ENCODE results near the gene PARD3.

DNA sequence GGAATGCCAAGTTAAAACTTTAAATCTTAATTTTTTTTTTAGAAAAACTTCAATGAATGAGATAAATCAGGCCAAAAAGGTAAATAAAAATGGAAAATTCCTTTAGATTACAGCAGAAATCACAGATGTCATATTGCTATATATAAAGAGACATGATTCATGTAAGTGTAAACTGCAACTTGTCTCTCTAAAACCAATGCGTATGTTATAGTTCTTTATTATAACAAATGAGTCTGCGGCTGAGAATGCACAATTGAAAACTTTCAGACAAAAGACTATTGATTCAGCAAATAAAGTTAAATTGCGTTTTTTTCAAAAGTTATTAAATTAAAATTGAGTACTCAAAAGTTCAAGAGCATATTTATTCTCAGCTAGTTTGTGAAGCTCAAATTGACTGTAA lies 425.3 kb downstream of the PARD3 start:
- no peak for TF ChIP-seq POLR2A (IDR thresholded peaks at IDR 0.05)
- TF ChIP-seq, protein P1, sequence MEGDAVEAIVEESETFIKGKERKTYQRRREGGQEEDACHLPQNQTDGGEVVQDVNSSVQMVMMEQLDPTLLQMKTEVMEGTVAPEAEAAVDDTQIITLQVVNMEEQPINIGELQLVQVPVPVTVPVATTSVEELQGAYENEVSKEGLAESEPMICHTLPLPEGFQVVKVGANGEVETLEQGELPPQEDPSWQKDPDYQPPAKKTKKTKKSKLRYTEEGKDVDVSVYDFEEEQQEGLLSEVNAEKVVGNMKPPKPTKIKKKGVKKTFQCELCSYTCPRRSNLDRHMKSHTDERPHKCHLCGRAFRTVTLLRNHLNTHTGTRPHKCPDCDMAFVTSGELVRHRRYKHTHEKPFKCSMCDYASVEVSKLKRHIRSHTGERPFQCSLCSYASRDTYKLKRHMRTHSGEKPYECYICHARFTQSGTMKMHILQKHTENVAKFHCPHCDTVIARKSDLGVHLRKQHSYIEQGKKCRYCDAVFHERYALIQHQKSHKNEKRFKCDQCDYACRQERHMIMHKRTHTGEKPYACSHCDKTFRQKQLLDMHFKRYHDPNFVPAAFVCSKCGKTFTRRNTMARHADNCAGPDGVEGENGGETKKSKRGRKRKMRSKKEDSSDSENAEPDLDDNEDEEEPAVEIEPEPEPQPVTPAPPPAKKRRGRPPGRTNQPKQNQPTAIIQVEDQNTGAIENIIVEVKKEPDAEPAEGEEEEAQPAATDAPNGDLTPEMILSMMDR (IDR thresholded peaks at IDR 0.05) = no peak
- no peak for TF ChIP-seq EP300 (IDR thresholded peaks at IDR 0.05)
- no peak for TF ChIP-seq POLR2AphosphoS5 (IDR thresholded peaks at IDR 0.05)
